Measurements from ENCODE around the gene ECEL1.
"Not testable (repeated sequence)": the region's sequence is repeated elsewhere in the genome, so short reads cannot be mapped to it uniquely, and the experiment has no call there.

ECEL1 gene

GRCh38 chr2:232447091-232447620 lies 40.5 kb downstream of the ECEL1 start:
- no peak overlapping the region for H3K4me3 ChIP-seq (ENCODE audit: low read depth, low read length)
- DNase-seq (ENCODE audit: low read depth): no peak

GRCh38 chr2:232446266-232446777 lies 41.3 kb downstream of the ECEL1 start:
- not testable (repeated sequence) for H3K4me3 ChIP-seq (ENCODE audit: low read depth, low read length); DNase-seq (ENCODE audit: low read depth)

- DNase-seq (ENCODE audit: low read depth); H3K4me3 ChIP-seq (ENCODE audit: low read depth, low read length): not testable (repeated sequence)
Observed at GRCh38 chr2:232445149-232445885, 42.3 kb downstream of the ECEL1 start.

- peak; percentile 6 for DNase-seq (ENCODE audit: low read depth)
- H3K4me3 ChIP-seq (ENCODE audit: low read depth, low read length): no peak overlapping the region
Observed at GRCh38 chr2:232444409-232445148, 43.1 kb downstream of the ECEL1 start.

GRCh38 chr2:232443669-232444408 lies 43.8 kb downstream of the ECEL1 start:
- H3K4me3 ChIP-seq (ENCODE audit: low read depth, low read length); DNase-seq (ENCODE audit: low read depth): not testable (repeated sequence)

GRCh38 chr2:232443047-232443446 lies 44.6 kb downstream of the ECEL1 start:
- not testable (repeated sequence) for DNase-seq (ENCODE audit: low read depth); H3K4me3 ChIP-seq (ENCODE audit: low read depth, low read length)

- not testable (repeated sequence) for H3K4me3 ChIP-seq (ENCODE audit: low read depth, low read length); DNase-seq (ENCODE audit: low read depth)
Observed at GRCh38 chr2:232442431-232442830, 45.2 kb downstream of the ECEL1 start.

GRCh38 chr2:232441922-232442321 lies 45.7 kb downstream of the ECEL1 start:
- not testable (repeated sequence) for DNase-seq (ENCODE audit: low read depth); H3K4me3 ChIP-seq (ENCODE audit: low read depth, low read length)

- H3K4me3 ChIP-seq (ENCODE audit: low read depth, low read length): no peak overlapping the region
- DNase-seq (ENCODE audit: low read depth): no peak
Observed at GRCh38 chr2:232441147-232441651, 46.4 kb downstream of the ECEL1 start.

- peak; percentile 9 for DNase-seq (ENCODE audit: low read depth)
- not testable (repeated sequence) for H3K4me3 ChIP-seq (ENCODE audit: low read depth, low read length)
Observed at GRCh38 chr2:232440220-232441018, 47.2 kb downstream of the ECEL1 start.

GRCh38 chr2:232439758-232440135 lies 47.9 kb downstream of the ECEL1 start:
- no peak for DNase-seq (ENCODE audit: low read depth)

GRCh38 chr2:232438951-232439757 lies 48.5 kb downstream of the ECEL1 start:
- DNase-seq (ENCODE audit: low read depth): no peak
- H3K4me3 ChIP-seq (ENCODE audit: low read depth, low read length): no peak overlapping the region

More at GRCh38 chr2:232439758-232440135, 47.9 kb downstream of the ECEL1 start:
- no peak overlapping the region for H3K4me3 ChIP-seq (ENCODE audit: low read depth, low read length)

- no peak overlapping the region for H3K4me3 ChIP-seq (ENCODE audit: low read depth, low read length)
- DNase-seq (ENCODE audit: low read depth): no peak
Observed at GRCh38 chr2:232438091-232438490, 49.5 kb downstream of the ECEL1 start.

- no peak overlapping the region for H3K4me3 ChIP-seq (ENCODE audit: low read depth, low read length)
- no peak for DNase-seq (ENCODE audit: low read depth)
Observed at GRCh38 chr2:232437195-232437571, 50.5 kb downstream of the ECEL1 start.

GRCh38 chr2:232436381-232437194 lies 51.0 kb downstream of the ECEL1 start:
- H3K4me3 ChIP-seq (ENCODE audit: low read depth, low read length): no peak overlapping the region
- DNase-seq (ENCODE audit: low read depth): no peak

- DNase-seq (ENCODE audit: low read depth): no peak
Observed at GRCh38 chr2:232435805-232436204, 51.8 kb downstream of the ECEL1 start.

GRCh38 chr2:232435375-232435648 lies 52.3 kb downstream of the ECEL1 start:
- H3K4me3 ChIP-seq (ENCODE audit: low read depth, low read length): no peak overlapping the region
- no peak for DNase-seq (ENCODE audit: low read depth)

More at GRCh38 chr2:232435805-232436204, 51.8 kb downstream of the ECEL1 start:
- no peak overlapping the region for H3K4me3 ChIP-seq (ENCODE audit: low read depth, low read length)

All from skeletal muscle cell (primary cell).